ENCODE data around the gene PARD3. TPM values are rescaled to one million over a fixed set of nuclear protein-coding genes. Genes with fewer than 3 reads are reported as not detected.
A peak's percentile ranks its signal among the peaks of the same experiment; 100 is the strongest.

Gene PARD3
- total RNA-seq, 2 donors from 2014 or later: 32.0 to 61.9 TPM

DNA sequence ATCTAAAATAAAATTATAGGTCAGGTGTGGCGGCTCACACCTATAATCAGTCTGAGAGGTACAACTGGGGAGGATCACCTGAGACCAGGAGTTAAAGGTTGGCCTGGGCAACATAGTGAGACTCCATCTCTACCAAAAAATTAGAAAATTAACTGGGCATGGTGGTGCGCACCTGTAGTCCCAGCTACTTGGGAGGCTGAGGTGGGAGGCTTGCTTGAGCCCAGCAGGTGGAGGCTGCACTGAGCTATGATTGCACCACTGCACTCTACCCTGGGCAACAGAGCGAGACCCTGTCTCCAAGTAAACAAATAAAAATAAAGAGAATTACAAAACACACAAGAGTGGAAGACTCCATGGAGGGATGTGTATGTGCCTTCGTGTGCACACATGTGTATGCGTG, 171.5 kb downstream of the PARD3 start:
- Histone ChIP-seq H3K9me3 (no peaks in the 10 kb centered on the region), H3K36me3 (no peaks in the 10 kb centered on the region), H3K27me3 (replicated peaks; ENCODE audit: insufficient read depth) (no peaks in the 10 kb centered on the region), H3K4me3 (no peak overlapping the region), H3K27ac (no peak overlapping the region), H3K4me1 (replicated peaks) (peaks cover 6% of the 10 kb centered on the region)
- intact Hi-C loops (cut with DNase I): no loop called here
- 93% methylated on average over 5 of the region's 5 CpGs for WGBS
- TF ChIP-seq POLR2A (IDR thresholded peaks at IDR 0.05): no peak
- TF ChIP-seq, protein P1, sequence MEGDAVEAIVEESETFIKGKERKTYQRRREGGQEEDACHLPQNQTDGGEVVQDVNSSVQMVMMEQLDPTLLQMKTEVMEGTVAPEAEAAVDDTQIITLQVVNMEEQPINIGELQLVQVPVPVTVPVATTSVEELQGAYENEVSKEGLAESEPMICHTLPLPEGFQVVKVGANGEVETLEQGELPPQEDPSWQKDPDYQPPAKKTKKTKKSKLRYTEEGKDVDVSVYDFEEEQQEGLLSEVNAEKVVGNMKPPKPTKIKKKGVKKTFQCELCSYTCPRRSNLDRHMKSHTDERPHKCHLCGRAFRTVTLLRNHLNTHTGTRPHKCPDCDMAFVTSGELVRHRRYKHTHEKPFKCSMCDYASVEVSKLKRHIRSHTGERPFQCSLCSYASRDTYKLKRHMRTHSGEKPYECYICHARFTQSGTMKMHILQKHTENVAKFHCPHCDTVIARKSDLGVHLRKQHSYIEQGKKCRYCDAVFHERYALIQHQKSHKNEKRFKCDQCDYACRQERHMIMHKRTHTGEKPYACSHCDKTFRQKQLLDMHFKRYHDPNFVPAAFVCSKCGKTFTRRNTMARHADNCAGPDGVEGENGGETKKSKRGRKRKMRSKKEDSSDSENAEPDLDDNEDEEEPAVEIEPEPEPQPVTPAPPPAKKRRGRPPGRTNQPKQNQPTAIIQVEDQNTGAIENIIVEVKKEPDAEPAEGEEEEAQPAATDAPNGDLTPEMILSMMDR (IDR thresholded peaks at IDR 0.05): no peak
- TF ChIP-seq POLR2AphosphoS5 (IDR thresholded peaks at IDR 0.05): no peak
- no peak for DNase-seq (ENCODE audit: low spot score)

- Histone ChIP-seq H3K27ac (no peak overlapping the region), H3K4me1 (replicated peaks) (peaks cover 6% of the 10 kb centered on the region), H3K36me3 (no peaks in the 10 kb centered on the region), H3K27me3 (replicated peaks; ENCODE audit: insufficient read depth) (no peaks in the 10 kb centered on the region), H3K9me3 (no peaks in the 10 kb centered on the region), H3K4me3 (no peak overlapping the region)
- TF ChIP-seq POLR2AphosphoS5 (IDR thresholded peaks at IDR 0.05) (no peak), POLR2A (IDR thresholded peaks at IDR 0.05) (no peak)
- TF ChIP-seq, protein P1 (IDR thresholded peaks at IDR 0.05): no peak
- intact Hi-C loops (cut with DNase I): no loop called here
- 94% methylated on average over 12 of the region's 12 CpGs for WGBS
- DNase-seq (ENCODE audit: low spot score): no peak
Observed at GRCh38 chr10:34641913-34642558, 173.1 kb downstream of the PARD3 start.

GRCh38 chr10:34641147-34641912, 173.8 kb downstream of the PARD3 start:
- no peak for DNase-seq (ENCODE audit: low spot score)
- no peaks in the 10 kb centered on the region for H3K36me3 ChIP-seq
- no peak overlapping the region for H3K27ac ChIP-seq
- 82% methylated on average over 18 of the region's 18 CpGs for WGBS
- H3K9me3 ChIP-seq: no peaks in the 10 kb centered on the region
- intact Hi-C loops (cut with DNase I): no loop called here
- H3K4me1 ChIP-seq (replicated peaks): peaks cover 6% of the 10 kb centered on the region
- TF ChIP-seq POLR2AphosphoS5 (IDR thresholded peaks at IDR 0.05): no peak
- TF ChIP-seq, protein P1 (IDR thresholded peaks at IDR 0.05): no peak
- no peak for TF ChIP-seq POLR2A (IDR thresholded peaks at IDR 0.05)
- no peaks in the 10 kb centered on the region for H3K27me3 ChIP-seq (replicated peaks; ENCODE audit: insufficient read depth)
- no peak overlapping the region for H3K4me3 ChIP-seq

- Histone ChIP-seq H3K9me3 (no peaks in the 10 kb centered on the region), H3K4me1 (replicated peaks) (peaks cover 6% of the 10 kb centered on the region), H3K27me3 (replicated peaks; ENCODE audit: insufficient read depth) (no peaks in the 10 kb centered on the region), H3K4me3 (no peak overlapping the region), H3K36me3 (no peaks in the 10 kb centered on the region), H3K27ac (no peak overlapping the region)
- WGBS: 23% methylated on average over 4 of the region's 4 CpGs
- intact Hi-C loops (cut with DNase I): loop anchor here (1.0 to 10.0 kb wide), 3 partner anchors 524 to 1446 kb away; no protein-coding TSS in a partner anchor
- DNase-seq (ENCODE audit: low spot score): peak; percentile 79
- TF ChIP-seq POLR2AphosphoS5 (IDR thresholded peaks at IDR 0.05) (peak; percentile 54), POLR2A (IDR thresholded peaks at IDR 0.05) (no peak)
- TF ChIP-seq, protein P1 (IDR thresholded peaks at IDR 0.05): peak; percentile 76 to 96 (median 92)
Observed at GRCh38 chr10:34638406-34639054, 176.6 kb downstream of the PARD3 start.
